CD14-positive monocyte (primary cell): ENCODE results near the gene CFD. TPM values are rescaled to one million over a fixed set of nuclear protein-coding genes. Genes with fewer than 3 reads are reported as not detected.

ENCODE experiments used
- DNase-seq, 3 donors: peaks; one replicate each; pipeline ENCODE4 v3.0.0-alpha.2; 2011 to 2022
- H2AFZ ChIP-seq: 2 replicates; pipeline ENCODE4 v1.6.0; 2012; ENCODE audit warnings: mild to moderate bottlenecking, low read depth, low read length, inconsistent platforms; ENCODE audit not compliant: insufficient read depth, poor library complexity, severe bottlenecking
- H3K27ac ChIP-seq, 2 donors: 1 replicate in 1 of 2; 2 replicates in 1 of 2; pipeline ENCODE4 v1.5.1; 2012 to 2013; ENCODE audit warnings: low read length in 2 of 2, control low read depth in 1 of 2, inconsistent platforms in 1 of 2, low read depth in 1 of 2, mild to moderate bottlenecking in 1 of 2
- H3K27me3 ChIP-seq, 2 donors: one replicate each; pipeline versions ENCODE4 v1.6.0 to v1.6.1; 2011 to 2013; ENCODE audit warnings: low read length in 2 of 2; ENCODE audit not compliant: control insufficient read depth in 2 of 2, insufficient read depth in 2 of 2
- H3K36me3 ChIP-seq, 2 donors: replicated peaks in 1 of 2; 1 replicate in 1 of 2; 2 replicates in 1 of 2; pipeline versions ENCODE4 v1.5.1 to v1.6.1; 2012 to 2013; ENCODE audit warnings: low read length in 2 of 2, control low read depth in 1 of 2, inconsistent platforms in 1 of 2, mild to moderate bottlenecking in 1 of 2; ENCODE audit not compliant: insufficient read depth in 2 of 2, control insufficient read depth in 1 of 2
- H3K4me1 ChIP-seq, 2 donors: 1 replicate in 1 of 2; 2 replicates in 1 of 2; pipeline versions ENCODE4 v1.5.1 to v1.6.1; 2012 to 2013; ENCODE audit warnings: low read length in 2 of 2, control low read depth in 1 of 2, inconsistent platforms in 1 of 2, mild to moderate bottlenecking in 1 of 2, moderate library complexity in 1 of 2; ENCODE audit not compliant: insufficient read depth in 2 of 2, control insufficient read depth in 1 of 2
- H3K4me2 ChIP-seq: replicated peaks from 2 replicates; pipeline ENCODE3; 2012; ENCODE audit warnings: low read length, moderate library complexity, mild to moderate bottlenecking; ENCODE audit not compliant: poor library complexity, severe bottlenecking; ENCODE audit errors: extremely low read depth
- H3K4me3 ChIP-seq, 3 experiments: fragments of 200-600 bp in 1 of 3; sonication (generic) in 1 of 3; replicated peaks in 1 of 3; 1 replicate in 2 of 3; 2 replicates in 1 of 3; pipeline ENCODE4 v1.5.1; 2011 to 2013; ENCODE audit warnings: low read length in 3 of 3, mild to moderate bottlenecking in 3 of 3, control low read depth in 2 of 3, low read depth in 2 of 3, inconsistent platforms in 1 of 3, moderate library complexity in 1 of 3
- H3K79me2 ChIP-seq: 2 replicates; pipeline ENCODE4 v1.6.0; 2012; ENCODE audit warnings: mild to moderate bottlenecking, control low read depth, inconsistent platforms, low read length, moderate library complexity; ENCODE audit not compliant: insufficient read depth
- H3K9ac ChIP-seq: 2 replicates; pipeline ENCODE4 v1.6.0; 2017; ENCODE audit warnings: low read length, mild to moderate bottlenecking; ENCODE audit not compliant: insufficient read depth, poor library complexity, severe bottlenecking
- H3K9me3 ChIP-seq, 2 donors: replicated peaks in 1 of 2; 1 replicate in 1 of 2; 2 replicates in 1 of 2; pipeline versions ENCODE4 v1.5.1 to v1.6.1; 2012 to 2013; ENCODE audit warnings: low read length in 2 of 2, control low read depth in 1 of 2; ENCODE audit not compliant: control insufficient read depth in 1 of 2, insufficient read depth in 1 of 2
- H4K20me1 ChIP-seq: 2 replicates; pipeline ENCODE4 v1.6.0; 2012; ENCODE audit warnings: mild to moderate bottlenecking, low read length, control low read depth, moderate library complexity; ENCODE audit not compliant: insufficient read depth
- H3K27ac Mint-ChIP-seq, 7 donors: one replicate each; pipeline ENCODE4 v1.8.0; 2020; ENCODE audit warnings: mild to moderate bottlenecking in 7 of 7, mixed read lengths in 7 of 7, moderate library complexity in 6 of 7, inconsistent platforms in 2 of 7
- H3K27me3 Mint-ChIP-seq, 3 donors: one replicate each; pipeline ENCODE4 v1.8.0; 2021 to 2022; ENCODE audit warnings: low read depth in 3 of 3, mild to moderate bottlenecking in 3 of 3, mixed read lengths in 3 of 3, moderate library complexity in 3 of 3, inconsistent platforms in 1 of 3
- H3K36me3 Mint-ChIP-seq, 2 donors: one replicate each; pipeline ENCODE4 v1.8.0; 2020; ENCODE audit warnings: mixed read lengths in 2 of 2, inconsistent platforms in 1 of 2, mild to moderate bottlenecking in 1 of 2
- H3K4me1 Mint-ChIP-seq: one replicate; pipeline ENCODE4 v1.8.0; 2020; ENCODE audit warnings: mild to moderate bottlenecking, mixed read lengths
- H3K4me3 Mint-ChIP-seq, 2 donors: one replicate each; pipeline ENCODE4 v1.8.0; 2020; ENCODE audit warnings: mild to moderate bottlenecking in 2 of 2, mixed read lengths in 2 of 2, moderate library complexity in 1 of 2
- H3K9me3 Mint-ChIP-seq, 7 donors: one replicate each; pipeline ENCODE4 v1.8.0; 2020 to 2022; ENCODE audit warnings: mixed read lengths in 7 of 7, mild to moderate bottlenecking in 6 of 7, moderate library complexity in 6 of 7, inconsistent platforms in 2 of 7
- WGBS: methylation state at CpG from one replicate; pipeline ENCODE4 v1.1.5; 2013; ENCODE audit warnings: missing lambda C conversion rate; ENCODE audit not compliant: insufficient coverage; 5-methylcytosine and 5-hydroxymethylcytosine counted together
- intact Hi-C, 2 donors: fragments of 100-400 bp; cut with micrococcal nuclease; formaldehyde crosslinking; loops; one replicate each; pipeline versions ENCODE4 v1.15.0 to v1.15.1; 2023
- polyA plus RNA-seq, 3 donors: library from polyadenylated mRNA; depleted of rRNA in 1 of 3; unstranded in 2 of 3; stranded (reverse) in 1 of 3; fragments of 300-500 nt in 2 of 3; fragments of >200 nt in 1 of 3; fragmentation: Illumina TruSeq in 2 of 3; gene quantifications; 1 replicate in 2 of 3; 2 replicates in 1 of 3; pipeline ENCODE4 v1.2.3, GENCODE V29; 2012 to 2021
- TF ChIP-seq, protein P1 (sequence below): fragments of 200-600 bp; IDR thresholded peaks from one replicate; pipeline ENCODE4 v1.8.0; 2022; ENCODE audit warnings: antibody characterized with exemption, mild to moderate bottlenecking

CFD gene
- polyA plus RNA-seq, 3 donors: 272 to 862 (median 654) TPM

DNA sequence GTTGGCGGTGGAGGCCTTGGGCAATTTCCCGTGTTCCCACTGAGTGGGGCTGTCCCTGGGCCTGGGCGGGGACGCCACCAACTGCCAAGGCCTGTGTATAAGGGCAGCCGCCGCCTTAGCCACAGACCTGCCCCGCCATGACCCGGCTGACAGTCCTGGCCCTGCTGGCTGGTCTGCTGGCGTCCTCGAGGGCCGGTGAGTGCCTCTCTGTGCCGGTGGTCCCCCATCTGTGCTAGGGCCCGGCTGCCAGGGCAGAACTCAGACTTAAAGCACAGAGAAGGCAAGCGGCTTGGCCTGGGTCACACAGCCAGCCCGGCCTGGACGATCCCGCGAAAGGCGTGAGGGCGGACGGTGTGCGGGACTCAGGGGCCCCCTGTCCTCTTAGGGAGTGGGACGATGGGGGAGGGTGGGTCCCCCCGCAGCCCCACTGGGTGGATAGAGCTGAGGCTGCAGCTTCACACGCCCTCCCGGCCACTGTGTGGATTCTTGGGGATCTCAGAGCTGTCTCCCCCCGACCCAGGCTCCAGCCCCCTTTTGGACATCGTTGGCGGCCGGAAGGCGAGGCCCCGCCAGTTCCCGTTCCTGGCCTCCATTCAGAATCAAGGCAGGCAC, 31.6 kb upstream of the CFD start, which contains the start of gene AZU1:
TSS of gene AZU1 (plus strand) at position 128 of the 612 bp plus-strand sequence. CDS start at position 138, 10 bp downstream.
- Histone ChIP-seq H4K20me1 (no peaks in the 10 kb centered on the region), H3K4me3 (peak within 1 kb of the TSS; percentile 15 to 66 (median 37)), H3K9ac (peak within 1 kb of the TSS; percentile 62), H3K79me2 (peaks cover 66% of the 10 kb centered on the region), H3K27ac (peak within 1 kb of the TSS; percentile 37 to 76), H3K27me3 (no peaks in the 10 kb centered on the region), H3K36me3 (no peaks in the 10 kb centered on the region), H3K9me3 (no peaks in the 10 kb centered on the region), H3K4me2 (peak within 1 kb of the TSS; percentile 84), H3K4me1 (peaks cover 71 to 84% of the 10 kb centered on the region in 2 donors), H2AFZ (peak within 1 kb of the TSS; percentile 74)
- DNase-seq: peak; percentile 48 to 68 (median 66)
- H3K4me3 Mint-ChIP-seq: peak within 1 kb of the TSS; percentile 74 to 79
- peaks cover 1 to 8% (median 1%) of the 10 kb centered on the region in 3 donors for H3K27me3 Mint-ChIP-seq
- WGBS: 13% methylated on average over 33 of the region's 33 CpGs
- H3K9me3 Mint-ChIP-seq: no peaks in the 10 kb centered on the region
- peak within 1 kb of the TSS in 6 of 7 donors; percentile 54 to 85 (median 73) for H3K27ac Mint-ChIP-seq
- TF ChIP-seq, protein P1, sequence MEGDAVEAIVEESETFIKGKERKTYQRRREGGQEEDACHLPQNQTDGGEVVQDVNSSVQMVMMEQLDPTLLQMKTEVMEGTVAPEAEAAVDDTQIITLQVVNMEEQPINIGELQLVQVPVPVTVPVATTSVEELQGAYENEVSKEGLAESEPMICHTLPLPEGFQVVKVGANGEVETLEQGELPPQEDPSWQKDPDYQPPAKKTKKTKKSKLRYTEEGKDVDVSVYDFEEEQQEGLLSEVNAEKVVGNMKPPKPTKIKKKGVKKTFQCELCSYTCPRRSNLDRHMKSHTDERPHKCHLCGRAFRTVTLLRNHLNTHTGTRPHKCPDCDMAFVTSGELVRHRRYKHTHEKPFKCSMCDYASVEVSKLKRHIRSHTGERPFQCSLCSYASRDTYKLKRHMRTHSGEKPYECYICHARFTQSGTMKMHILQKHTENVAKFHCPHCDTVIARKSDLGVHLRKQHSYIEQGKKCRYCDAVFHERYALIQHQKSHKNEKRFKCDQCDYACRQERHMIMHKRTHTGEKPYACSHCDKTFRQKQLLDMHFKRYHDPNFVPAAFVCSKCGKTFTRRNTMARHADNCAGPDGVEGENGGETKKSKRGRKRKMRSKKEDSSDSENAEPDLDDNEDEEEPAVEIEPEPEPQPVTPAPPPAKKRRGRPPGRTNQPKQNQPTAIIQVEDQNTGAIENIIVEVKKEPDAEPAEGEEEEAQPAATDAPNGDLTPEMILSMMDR: no peak
- intact Hi-C loops: no loop called here
- H3K36me3 Mint-ChIP-seq: no peaks in the 10 kb centered on the region
- H3K4me1 Mint-ChIP-seq: peaks cover 73% of the 10 kb centered on the region

DNA sequence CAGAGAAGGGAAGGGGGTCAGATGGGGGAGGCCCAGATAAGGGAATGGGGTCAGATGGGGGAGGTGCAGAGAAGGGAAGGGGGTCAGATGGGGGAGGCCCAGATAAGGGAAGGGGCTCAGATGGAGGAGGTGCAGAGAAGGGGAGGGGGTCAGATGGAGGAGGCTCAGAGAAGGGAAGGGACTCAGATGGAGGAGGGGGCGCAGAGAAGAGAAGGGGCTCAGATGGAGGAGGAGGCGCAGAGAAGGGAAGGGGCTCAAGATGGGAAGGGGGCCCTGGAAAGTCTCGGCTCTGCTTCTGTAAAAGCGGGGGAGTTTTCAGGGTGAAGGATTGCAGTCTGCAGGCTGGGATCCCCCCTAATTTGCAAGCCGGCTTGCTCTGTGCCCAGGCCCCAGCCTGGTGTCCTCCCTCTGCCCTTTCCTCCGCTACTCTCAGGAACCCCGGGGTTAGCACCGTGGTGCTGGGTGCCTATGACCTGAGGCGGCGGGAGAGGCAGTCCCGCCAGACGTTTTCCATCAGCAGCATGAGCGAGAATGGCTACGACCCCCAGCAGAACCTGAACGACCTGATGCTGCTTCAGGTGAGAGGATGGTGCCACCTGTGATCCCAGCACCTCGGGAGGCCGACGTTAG, 30.2 kb upstream of the CFD start:
- no peak overlapping the region for H3K9ac ChIP-seq
- no peaks in the 10 kb centered on the region for H3K9me3 ChIP-seq
- H4K20me1 ChIP-seq: no peaks in the 10 kb centered on the region
- no peak overlapping the region for H2AFZ ChIP-seq
- Mint-ChIP-seq H3K27me3 (peaks cover 0 to 9% (median 1%) of the 10 kb centered on the region in 3 donors), H3K9me3 (no peaks in the 10 kb centered on the region), H3K4me3 (peak overlapping the region in 1 of 2 donors; percentile 15), H3K36me3 (no peaks in the 10 kb centered on the region), H3K4me1 (peaks cover 62% of the 10 kb centered on the region), H3K27ac (peak overlapping the region in 1 of 7 donors; percentile 64)
- H3K27me3 ChIP-seq: no peaks in the 10 kb centered on the region
- intact Hi-C loops: no loop called here
- DNase-seq: no peak
- H3K36me3 ChIP-seq: no peaks in the 10 kb centered on the region
- H3K4me3 ChIP-seq: no peak overlapping the region
- H3K4me1 ChIP-seq: peaks cover 60 to 71% of the 10 kb centered on the region in 2 donors
- no peak overlapping the region for H3K27ac ChIP-seq
- no peak overlapping the region for H3K4me2 ChIP-seq
- peaks cover 54% of the 10 kb centered on the region for H3K79me2 ChIP-seq
- TF ChIP-seq, protein P1: no peak
- 42% methylated on average over 16 of the region's 18 CpGs for WGBS
